Breast epithelium (tissue), 4 donors: ENCODE data around the gene S100P. TPM values are rescaled to one million over a fixed set of nuclear protein-coding genes. Genes with fewer than 3 reads are reported as not detected.
"Not testable (repeated sequence)": the region's sequence is repeated elsewhere in the genome, so short reads cannot be mapped to it uniquely, and the experiment has no call there.

Experiments
- DNase-seq, 2 donors: peaks; one replicate each; pipeline ENCODE4 v3.0.0-alpha.2; 2019; ENCODE audit warnings: low spot score in 2 of 2
- H3K27ac ChIP-seq, 2 donors: fragments of 200-600 bp; sonication (generic) in 1 of 2; one replicate each; pipeline ENCODE4 v1.5.1; 2016 to 2019; ENCODE audit warnings: mild to moderate bottlenecking in 1 of 2
- H3K27me3 ChIP-seq, 2 donors: fragments of 200-600 bp; sonication (generic) in 1 of 2; one replicate each; pipeline versions ENCODE4 v1.5.1 to v1.6.0; 2017 to 2019; ENCODE audit warnings: control low read depth in 1 of 2, mild to moderate bottlenecking in 1 of 2
- H3K36me3 ChIP-seq: fragments of 200-600 bp; one replicate; pipeline ENCODE4 v1.5.1; 2019
- H3K4me1 ChIP-seq, 2 donors: fragments of 200-600 bp; sonication (generic); one replicate each; pipeline ENCODE4 v1.5.1; 2016 to 2019; ENCODE audit warnings: control low read depth in 1 of 2
- H3K4me3 ChIP-seq, 3 donors: fragments of 200-600 bp; sonication (generic); 1 replicate in 2 of 3; 2 replicates in 1 of 3; pipeline ENCODE4 v1.5.1; 2016 to 2019; ENCODE audit warnings: mild to moderate bottlenecking in 3 of 3, moderate library complexity in 2 of 3
- H3K9me3 ChIP-seq, 2 donors: fragments of 200-600 bp; sonication (generic) in 1 of 2; one replicate each; pipeline ENCODE4 v1.5.1; 2016 to 2019; ENCODE audit warnings: control low read depth in 1 of 2
- CTCF ChIP-seq, 3 donors: fragments of 450-650 bp; IDR thresholded peaks; one replicate each; pipeline ENCODE4 v1.5.1; 2016 to 2017; ENCODE audit warnings: antibody characterized with exemption in 3 of 3, mild to moderate bottlenecking in 3 of 3, moderate library complexity in 3 of 3
- POLR2A ChIP-seq: fragments of 450-650 bp; IDR thresholded peaks from one replicate; pipeline ENCODE4 v1.6.1; 2016; ENCODE audit warnings: antibody characterized with exemption, mild to moderate bottlenecking, moderate library complexity
- POLR2AphosphoS5 ChIP-seq, 3 donors: sonication (generic); formaldehyde crosslinking; IDR thresholded peaks; one replicate each; pipeline ENCODE4 v1.6.1; 2017; ENCODE audit warnings: antibody characterized with exemption in 3 of 3
- intact Hi-C: fragments of 100-400 bp; cut with DNase I; formaldehyde crosslinking; loops from one replicate; pipeline ENCODE4 v1.15.1; 2023; ENCODE audit warnings: low total_unique reads
- total RNA-seq, 3 donors: library from RNA; depleted of rRNA; stranded (reverse); fragments of >200 nt; gene quantifications; one replicate each; pipeline ENCODE4 v1.1.0, GENCODE V29; 2016

The S100P gene
- total RNA-seq, 3 donors from 2014 or later = 0.29 to 0.98 TPM; not detected in 1

GRCh38 chr4:6665320-6665654, 28.4 kb upstream of the S100P start:
- Histone ChIP-seq H3K4me3 (no peak overlapping the region), H3K27me3 (no peaks in the 10 kb centered on the region), H3K4me1 (no peaks in the 10 kb centered on the region), H3K9me3 (no peaks in the 10 kb centered on the region), H3K27ac (no peak overlapping the region), H3K36me3 (no peaks in the 10 kb centered on the region)
- intact Hi-C loops = loop anchor here (5.0 kb wide), 1 partner anchor 643 kb away; no protein-coding TSS in a partner anchor
- TF ChIP-seq POLR2AphosphoS5 (IDR thresholded peaks at IDR 0.05) = no peak
- TF ChIP-seq CTCF (IDR thresholded peaks at IDR 0.05) = no peak
- no peak for TF ChIP-seq POLR2A
- DNase-seq = no peak

- Histone ChIP-seq H3K27ac (no peak overlapping the region), H3K4me3 (no peak overlapping the region), H3K27me3 (no peaks in the 10 kb centered on the region), H3K4me1 (no peaks in the 10 kb centered on the region), H3K9me3 (no peaks in the 10 kb centered on the region), H3K36me3 (no peaks in the 10 kb centered on the region)
- intact Hi-C loops = loop anchor here (5.0 kb wide), 1 partner anchor 646 kb away; no protein-coding TSS in a partner anchor
- no peak for DNase-seq
- no peak for TF ChIP-seq POLR2AphosphoS5 (IDR thresholded peaks at IDR 0.05)
- TF ChIP-seq POLR2A = no peak
- no peak for TF ChIP-seq CTCF (IDR thresholded peaks at IDR 0.05)
These were observed 25.3 kb upstream of the S100P start for GRCh38 chr4:6668391-6668790.

- no peaks in the 10 kb centered on the region for H3K27me3 ChIP-seq
- H3K4me3 ChIP-seq = no peak overlapping the region
- no peaks in the 10 kb centered on the region for H3K36me3 ChIP-seq
- H3K9me3 ChIP-seq = no peaks in the 10 kb centered on the region
- no peak for DNase-seq
- H3K27ac ChIP-seq = no peak overlapping the region
- TF ChIP-seq CTCF (IDR thresholded peaks at IDR 0.05) (no peak), POLR2A (no peak), POLR2AphosphoS5 (IDR thresholded peaks at IDR 0.05) (no peak)
- H3K4me1 ChIP-seq = peaks cover 7 to 18% of the 10 kb centered on the region in 2 donors
- intact Hi-C loops = no loop called here
These were observed 22.0 kb upstream of the S100P start for GRCh38 chr4:6671648-6672047.

- H3K9me3 ChIP-seq = no peaks in the 10 kb centered on the region
These were observed 21.5 kb upstream of the S100P start for GRCh38 chr4:6672131-6672530.

GRCh38 chr4:6672541-6673190, 21.0 kb upstream of the S100P start:
- DNase-seq, H3K27me3 ChIP-seq, H3K9me3 ChIP-seq, H3K36me3 ChIP-seq, H3K27ac ChIP-seq, intact Hi-C loops: not testable (repeated sequence)
- peak overlapping the region in 2 of 3 donors; percentile 81 to 96 for H3K4me3 ChIP-seq
- H3K4me1 ChIP-seq = peaks cover 7 to 24% of the 10 kb centered on the region in 2 donors

More at GRCh38 chr4:6672131-6672530, 21.5 kb upstream of the S100P start:
- Histone ChIP-seq H3K4me3 (no peak overlapping the region), H3K27me3 (no peaks in the 10 kb centered on the region), H3K4me1 (peaks cover 7 to 23% of the 10 kb centered on the region in 2 donors), H3K36me3 (no peaks in the 10 kb centered on the region), H3K27ac (no peak overlapping the region)
- no peak for TF ChIP-seq POLR2AphosphoS5 (IDR thresholded peaks at IDR 0.05)
- no peak for TF ChIP-seq CTCF (IDR thresholded peaks at IDR 0.05)
- TF ChIP-seq POLR2A = no peak
- DNase-seq = no peak
- intact Hi-C loops = no loop called here
